Heart left ventricle (tissue), 16 donors: Measurements from ENCODE around the gene GNPTG. TPM values are rescaled to one million over a fixed set of nuclear protein-coding genes. Genes with fewer than 3 reads are reported as not detected.

Source experiments
- ATAC-seq, 4 donors: fragments of 200-7000 bp; cut with Tn5 transposase; one replicate each; pipeline ENCODE4 v1.9.1; 2020 to 2022; ENCODE audit warnings: moderate library complexity in 4 of 4, mild to moderate bottlenecking in 3 of 4, moderate number of reproducible peaks in 1 of 4
- DNase-seq, 5 donors: peaks; one replicate each; pipeline ENCODE4 v3.0.0-alpha.2; 2020
- H3K27ac ChIP-seq, 12 donors: fragments of 200-600 bp; sonication (generic) in 4 of 12; one replicate each; pipeline versions ENCODE4 v1.5.0 to v1.8.0; 2016 to 2022; ENCODE audit warnings: mild to moderate bottlenecking in 2 of 12
- H3K27me3 ChIP-seq, 9 donors: fragments of 200-600 bp; sonication (generic) in 2 of 9; one replicate each; pipeline versions ENCODE4 v1.5.1 to v1.8.0; 2016 to 2022; ENCODE audit warnings: mild to moderate bottlenecking in 3 of 9
- H3K36me3 ChIP-seq, 9 donors: fragments of 200-600 bp; sonication (generic) in 2 of 9; one replicate each; pipeline versions ENCODE4 v1.5.0 to v1.8.0; 2018 to 2022; ENCODE audit warnings: mild to moderate bottlenecking in 2 of 9
- H3K4me1 ChIP-seq, 12 donors: fragments of 200-600 bp; sonication (generic) in 4 of 12; one replicate each; pipeline versions ENCODE4 v1.5.0 to v1.8.0; 2016 to 2022; ENCODE audit warnings: mild to moderate bottlenecking in 3 of 12
- H3K4me3 ChIP-seq, 12 donors: fragments of 200-600 bp; sonication (generic) in 4 of 12; one replicate each; pipeline versions ENCODE4 v1.5.0 to v1.8.0; 2017 to 2022; ENCODE audit warnings: mild to moderate bottlenecking in 9 of 12, moderate library complexity in 4 of 12
- H3K9me3 ChIP-seq, 12 donors: fragments of 200-600 bp; sonication (generic) in 4 of 12; one replicate each; pipeline versions ENCODE4 v1.5.0 to v1.8.0; 2016 to 2022; ENCODE audit warnings: mild to moderate bottlenecking in 1 of 12
- POLR2A ChIP-seq, 2 donors: fragments of 450-650 bp; IDR thresholded peaks; one replicate each; pipeline ENCODE4 v1.6.1; 2017; ENCODE audit warnings: antibody characterized with exemption in 2 of 2, mild to moderate bottlenecking in 2 of 2, moderate library complexity in 2 of 2
- WGBS, 4 donors: extraction: QIAGEN DNeasy Blood & Tissue Kit in 2 of 4; methylation state at CpG; one replicate each; pipeline versions ENCODE4 v1.1.5 to v1.1.7; 2013 to 2018; 5-methylcytosine and 5-hydroxymethylcytosine counted together
- intact Hi-C, 10 donors: fragments of 100-400 bp; cut with DNase I; formaldehyde crosslinking; loops; one replicate each; pipeline versions ENCODE4 v1.11.1 to v1.14.2; 2022
- polyA plus RNA-seq, 2 donors: library from polyadenylated mRNA; stranded (reverse); fragments of 200-250 nt; gene quantifications; one replicate each; pipeline ENCODE4 v1.2.3, GENCODE V29; 2013
- total RNA-seq, 9 donors: library from RNA; depleted of rRNA in 2 of 9; stranded (reverse); fragments of >200 nt in 2 of 9; fragmentation: NEBNext Ultra II Directional in 3 of 9; extraction: Animal tissue kit (Norgen Biotek cat#: 25700) in 3 of 9; gene quantifications; one replicate each; pipeline versions ENCODE4 v1.1.0 to v1.2.4, GENCODE V29; 2016 to 2023
- TF ChIP-seq, protein P1 (sequence below), 12 donors: fragments of 200-600 bp; sonication (generic) in 4 of 12; IDR thresholded peaks; one replicate each; pipeline versions ENCODE4 v1.5.0 to v1.8.0; 2018 to 2022; ENCODE audit warnings: antibody characterized with exemption in 12 of 12, mild to moderate bottlenecking in 5 of 12
- donor health status: ischemic (EF 13 %, LVEDD 7.1; RV severe dilation, severe dysfunction).
- donor health status: healthy with polysubstance abuse.
- donor health status: DM: no; HTN: yes; CAD: no.
- donor health status: DM: no; HTN: no; CAD: no.
- donor health status: ischemic (EF 25% LVEDD 6.9; RV normal size, moderate dysfunction).
- donor health status: ischemic (EF 25% LVEDD 5.7; RV mildly dilated, moderate dysfunction).
- donor health status: healthy.
- donor health status: DM: yes; HTN: yes; CAD: no.
- donor health status: ischemic (EF 35%, LVEDD 5.7; RV mildly dilated, moderate dysfunction).
- donor health status: nonischemic (EF 11% LVEDD 7.7; RV severe dilation, severe dysfunction).
- donor health status: DM: yes; HTN: yes; CAD: no.
- donor health status: PGD.
- donor health status: ischemic (EF 29% LVEDD 5.4; RV normal size, mild dysfunction).
- donor health status: nonischemic (EF 23%, LVEDD 6.1; RV moderate dilation, normal function).

GNPTG gene
- total and polyA plus RNA-seq, 11 donors: 25.4 to 54.2 (median 31.9) TPM

GRCh38 chr16:1347286-1347855 is 4.4 kb upstream of the GNPTG start:
- ATAC-seq (no peak), DNase-seq (no peak)
- H3K27ac ChIP-seq: no peak overlapping the region
- no peaks in the 10 kb centered on the region for H3K9me3 ChIP-seq
- no peak overlapping the region for H3K4me3 ChIP-seq
- H3K27me3 ChIP-seq: no peaks in the 10 kb centered on the region
- no peak for TF ChIP-seq POLR2A (IDR thresholded peaks at IDR 0.05)
- TF ChIP-seq, protein P1, sequence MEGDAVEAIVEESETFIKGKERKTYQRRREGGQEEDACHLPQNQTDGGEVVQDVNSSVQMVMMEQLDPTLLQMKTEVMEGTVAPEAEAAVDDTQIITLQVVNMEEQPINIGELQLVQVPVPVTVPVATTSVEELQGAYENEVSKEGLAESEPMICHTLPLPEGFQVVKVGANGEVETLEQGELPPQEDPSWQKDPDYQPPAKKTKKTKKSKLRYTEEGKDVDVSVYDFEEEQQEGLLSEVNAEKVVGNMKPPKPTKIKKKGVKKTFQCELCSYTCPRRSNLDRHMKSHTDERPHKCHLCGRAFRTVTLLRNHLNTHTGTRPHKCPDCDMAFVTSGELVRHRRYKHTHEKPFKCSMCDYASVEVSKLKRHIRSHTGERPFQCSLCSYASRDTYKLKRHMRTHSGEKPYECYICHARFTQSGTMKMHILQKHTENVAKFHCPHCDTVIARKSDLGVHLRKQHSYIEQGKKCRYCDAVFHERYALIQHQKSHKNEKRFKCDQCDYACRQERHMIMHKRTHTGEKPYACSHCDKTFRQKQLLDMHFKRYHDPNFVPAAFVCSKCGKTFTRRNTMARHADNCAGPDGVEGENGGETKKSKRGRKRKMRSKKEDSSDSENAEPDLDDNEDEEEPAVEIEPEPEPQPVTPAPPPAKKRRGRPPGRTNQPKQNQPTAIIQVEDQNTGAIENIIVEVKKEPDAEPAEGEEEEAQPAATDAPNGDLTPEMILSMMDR (IDR thresholded peaks at IDR 0.05): no peak
- WGBS, 4 donors: 70 to 95% (median 92%) methylated on average over 2 to 31 of the region's 31 CpGs
- intact Hi-C loops: loop anchor here in 1 of 10 donors (5.0 kb wide), 1 partner anchor 40 kb away; the partner anchor contains the start of gene UBE2I
- peaks cover 0 to 29% (median 16%) of the 10 kb centered on the region in 12 donors for H3K4me1 ChIP-seq
- peaks cover 0 to 32% (median 25%) of the 10 kb centered on the region in 9 donors for H3K36me3 ChIP-seq

GRCh38 chr16:1347962-1348361 is 3.8 kb upstream of the GNPTG start:
- TF ChIP-seq, protein P1 (IDR thresholded peaks at IDR 0.05): no peak
- no peak for TF ChIP-seq POLR2A (IDR thresholded peaks at IDR 0.05)
- DNase-seq (no peak), ATAC-seq (no peak)
- 88 to 92% (median 91%) methylated on average over 24 to 29 of the region's 29 CpGs for WGBS, 4 donors
- H3K36me3 ChIP-seq: peaks cover 0 to 32% (median 25%) of the 10 kb centered on the region in 9 donors
- H3K27me3 ChIP-seq: no peaks in the 10 kb centered on the region
- peaks cover 0 to 29% (median 18%) of the 10 kb centered on the region in 12 donors for H3K4me1 ChIP-seq
- intact Hi-C loops: loop anchor here in 1 of 10 donors (5.0 kb wide), 1 partner anchor 41 kb away; the partner anchor contains the start of gene UBE2I
- no peak overlapping the region for H3K4me3 ChIP-seq
- no peaks in the 10 kb centered on the region for H3K9me3 ChIP-seq
- H3K27ac ChIP-seq: no peak overlapping the region

DNA sequence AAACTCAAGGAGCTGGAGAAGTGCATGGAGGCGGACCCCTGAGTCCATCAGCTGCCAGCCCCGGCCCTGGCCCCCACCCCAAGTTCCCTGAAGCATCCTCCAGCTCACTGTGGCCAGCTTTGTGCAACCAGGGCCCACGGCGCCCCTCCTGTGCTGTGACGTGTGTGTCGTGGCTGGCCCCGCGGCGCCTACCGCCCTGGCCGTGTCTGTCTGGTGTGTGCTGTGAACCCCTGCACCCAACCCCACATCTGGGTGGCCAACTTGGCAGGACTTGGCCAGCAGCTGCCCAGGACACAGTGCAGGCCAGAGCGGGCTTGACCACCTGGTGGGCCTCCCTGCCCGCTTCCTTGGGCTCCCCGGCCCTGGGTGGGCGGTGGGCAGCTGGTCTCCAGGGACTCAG is 3.3 kb upstream of the GNPTG start:
- TF ChIP-seq, protein P1 (IDR thresholded peaks at IDR 0.05): no peak
- no peak for TF ChIP-seq POLR2A (IDR thresholded peaks at IDR 0.05)
- Histone ChIP-seq H3K27ac (no peak overlapping the region), H3K4me3 (no peak overlapping the region), H3K27me3 (no peaks in the 10 kb centered on the region), H3K4me1 (peaks cover 0 to 29% (median 21%) of the 10 kb centered on the region in 12 donors), H3K36me3 (peaks cover 0 to 32% (median 25%) of the 10 kb centered on the region in 9 donors), H3K9me3 (no peaks in the 10 kb centered on the region)
- intact Hi-C loops: loop anchor here in 1 of 10 donors (5.0 kb wide), 1 partner anchor 41 kb away; the partner anchor contains the start of gene UBE2I
- DNase-seq (no peak), ATAC-seq (no peak)
- WGBS, 4 donors: 89 to 93% (median 92%) methylated on average over 7 to 15 of the region's 15 CpGs

DNA sequence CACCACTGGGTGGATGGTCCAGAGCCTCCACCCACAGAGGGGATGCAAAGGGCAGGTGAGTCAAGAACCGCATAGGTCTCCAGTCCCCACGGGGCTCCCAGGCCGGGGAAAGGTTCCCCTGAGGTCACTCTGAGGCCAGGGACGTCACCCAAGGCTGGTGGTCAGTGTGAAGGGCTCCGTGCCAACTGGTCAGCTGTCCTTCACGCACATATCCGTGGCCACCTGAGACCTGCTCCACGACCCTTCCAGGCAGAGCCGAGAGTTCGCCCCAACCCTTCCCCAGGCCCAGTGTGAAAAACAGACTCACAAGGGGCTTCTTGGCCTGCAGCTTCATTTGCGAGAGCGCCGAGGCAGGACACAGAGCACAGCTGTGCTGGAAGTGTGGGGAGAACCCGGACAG is 2.8 kb upstream of the GNPTG start:
- Histone ChIP-seq H3K4me3 (no peak overlapping the region), H3K27me3 (no peaks in the 10 kb centered on the region), H3K4me1 (peaks cover 0 to 31% (median 20%) of the 10 kb centered on the region in 12 donors), H3K9me3 (no peaks in the 10 kb centered on the region), H3K27ac (no peak overlapping the region), H3K36me3 (peaks cover 0 to 32% (median 25%) of the 10 kb centered on the region in 9 donors)
- TF ChIP-seq, protein P1 (IDR thresholded peaks at IDR 0.05): no peak
- TF ChIP-seq POLR2A (IDR thresholded peaks at IDR 0.05): no peak
- DNase-seq: no peak
- WGBS, 4 donors: 67 to 82% (median 79%) methylated on average over 10 to 14 of the region's 14 CpGs
- intact Hi-C loops: loop anchor here in 1 of 10 donors (5.0 kb wide), 1 partner anchor 42 kb away; the partner anchor contains the start of gene UBE2I
- ATAC-seq: no peak
